Endodermal cell (in vitro differentiated cells): Measurements from ENCODE around the gene FASN. TPM values are rescaled to one million over a fixed set of nuclear protein-coding genes. Genes with fewer than 3 reads are reported as not detected.

Experiments
- DNase-seq: peaks from one replicate; pipeline ENCODE4 v3.0.0-alpha.2; 2017
- H3K27ac ChIP-seq: 2 replicates; pipeline ENCODE4 v1.5.1; 2013; ENCODE audit warnings: mild to moderate bottlenecking, low read depth, low read length, moderate library complexity
- H3K27me3 ChIP-seq: 2 replicates; pipeline ENCODE4 v1.6.1; 2013; ENCODE audit warnings: mild to moderate bottlenecking, low read length, moderate library complexity; ENCODE audit not compliant: insufficient read depth, control insufficient read depth, poor library complexity, severe bottlenecking
- H3K36me3 ChIP-seq: 2 replicates; pipeline ENCODE4 v1.7.0; 2013; ENCODE audit warnings: mild to moderate bottlenecking, low read length, moderate library complexity; ENCODE audit not compliant: control insufficient read depth, insufficient read depth
- H3K4me1 ChIP-seq: one replicate; pipeline ENCODE4 v1.7.0; 2013; ENCODE audit warnings: low read length; ENCODE audit not compliant: control insufficient read depth, insufficient read depth
- H3K4me3 ChIP-seq: 2 replicates; pipeline ENCODE4 v1.5.1; 2013; ENCODE audit warnings: mild to moderate bottlenecking, low read length, moderate library complexity
- H3K9ac ChIP-seq: 2 replicates; pipeline ENCODE4 v1.6.1; 2013; ENCODE audit warnings: mild to moderate bottlenecking, low read length, moderate library complexity; ENCODE audit not compliant: poor library complexity, severe bottlenecking; ENCODE audit errors: extremely low read depth
- H3K9me3 ChIP-seq: 2 replicates; pipeline ENCODE4 v1.6.1; 2013; ENCODE audit warnings: mild to moderate bottlenecking, low read length, moderate library complexity; ENCODE audit not compliant: control insufficient read depth
- H3K27ac Mint-ChIP-seq: 2 replicates; pipeline ENCODE4 v1.8.0; 2020; ENCODE audit warnings: mixed read lengths
- H3K27me3 Mint-ChIP-seq: 2 replicates; pipeline ENCODE4 v1.8.0; 2021; ENCODE audit warnings: mild to moderate bottlenecking, mixed read lengths; ENCODE audit not compliant: insufficient read depth
- H3K36me3 Mint-ChIP-seq: 2 replicates; pipeline ENCODE4 v1.8.0; 2020; ENCODE audit warnings: low read depth, mixed read lengths
- H3K4me1 Mint-ChIP-seq: 2 replicates; pipeline ENCODE4 v1.8.0; 2020; ENCODE audit warnings: mixed read lengths
- H3K4me3 Mint-ChIP-seq: 2 replicates; pipeline ENCODE4 v1.8.0; 2020; ENCODE audit warnings: mild to moderate bottlenecking, moderate library complexity, mixed read lengths
- H3K9me3 Mint-ChIP-seq: 2 replicates; pipeline ENCODE4 v1.8.0; 2020; ENCODE audit warnings: mild to moderate bottlenecking, mixed read lengths
- WGBS, 2 experiments: methylation state at CpG; one replicate each; pipeline versions ENCODE4 v1.1.5 to v1.1.7; 2013; ENCODE audit warnings: missing lambda C conversion rate in 2 of 2, mixed read lengths in 1 of 2; ENCODE audit not compliant: insufficient coverage in 1 of 2, insufficient read length in 1 of 2; 5-methylcytosine and 5-hydroxymethylcytosine counted together
- total RNA-seq, 2 donors: library from RNA; stranded (reverse); fragmentation: NEBNext Ultra II Directional in 1 of 2; extraction: Animal tissue kit (Norgen Biotek cat#: 25700) in 1 of 2; gene quantifications; 2 replicates in 1 of 2; 3 replicates in 1 of 2; pipeline ENCODE4 v1.2.1, GENCODE V29; 2021
- TF ChIP-seq, protein P1 (sequence below): fragments of 200-600 bp; sonication (generic); conservative IDR thresholded peaks from 2 replicates; pipeline ENCODE4 v1.5.0; 2021; ENCODE audit warnings: antibody characterized with exemption, mild to moderate bottlenecking

The FASN gene
- total RNA-seq, 2 donors from 2014 or later: 371 to 498 TPM

GRCh38 chr17:82031885-82032627 lies 66.0 kb downstream of the FASN start:
- no peaks in the 10 kb centered on the region for H3K27me3 Mint-ChIP-seq
- Histone ChIP-seq H3K9ac (no peak overlapping the region), H3K4me3 (peak overlapping the region; percentile 75), H3K27ac (no peak overlapping the region), H3K27me3 (no peaks in the 10 kb centered on the region), H3K36me3 (no peaks in the 10 kb centered on the region), H3K4me1 (no peaks in the 10 kb centered on the region), H3K9me3 (no peaks in the 10 kb centered on the region)
- no peaks in the 10 kb centered on the region for H3K4me1 Mint-ChIP-seq
- peaks cover 12% of the 10 kb centered on the region for H3K36me3 Mint-ChIP-seq
- H3K4me3 Mint-ChIP-seq: peak overlapping the region; percentile 52
- WGBS, 2 experiments: 2 to 12% methylated on average over 10 to 58 of the region's 59 CpGs
- peak; percentile 93 for DNase-seq
- TF ChIP-seq, protein P1, sequence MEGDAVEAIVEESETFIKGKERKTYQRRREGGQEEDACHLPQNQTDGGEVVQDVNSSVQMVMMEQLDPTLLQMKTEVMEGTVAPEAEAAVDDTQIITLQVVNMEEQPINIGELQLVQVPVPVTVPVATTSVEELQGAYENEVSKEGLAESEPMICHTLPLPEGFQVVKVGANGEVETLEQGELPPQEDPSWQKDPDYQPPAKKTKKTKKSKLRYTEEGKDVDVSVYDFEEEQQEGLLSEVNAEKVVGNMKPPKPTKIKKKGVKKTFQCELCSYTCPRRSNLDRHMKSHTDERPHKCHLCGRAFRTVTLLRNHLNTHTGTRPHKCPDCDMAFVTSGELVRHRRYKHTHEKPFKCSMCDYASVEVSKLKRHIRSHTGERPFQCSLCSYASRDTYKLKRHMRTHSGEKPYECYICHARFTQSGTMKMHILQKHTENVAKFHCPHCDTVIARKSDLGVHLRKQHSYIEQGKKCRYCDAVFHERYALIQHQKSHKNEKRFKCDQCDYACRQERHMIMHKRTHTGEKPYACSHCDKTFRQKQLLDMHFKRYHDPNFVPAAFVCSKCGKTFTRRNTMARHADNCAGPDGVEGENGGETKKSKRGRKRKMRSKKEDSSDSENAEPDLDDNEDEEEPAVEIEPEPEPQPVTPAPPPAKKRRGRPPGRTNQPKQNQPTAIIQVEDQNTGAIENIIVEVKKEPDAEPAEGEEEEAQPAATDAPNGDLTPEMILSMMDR: no peak
- H3K27ac Mint-ChIP-seq: no peak overlapping the region
- H3K9me3 Mint-ChIP-seq: no peaks in the 10 kb centered on the region

DNA sequence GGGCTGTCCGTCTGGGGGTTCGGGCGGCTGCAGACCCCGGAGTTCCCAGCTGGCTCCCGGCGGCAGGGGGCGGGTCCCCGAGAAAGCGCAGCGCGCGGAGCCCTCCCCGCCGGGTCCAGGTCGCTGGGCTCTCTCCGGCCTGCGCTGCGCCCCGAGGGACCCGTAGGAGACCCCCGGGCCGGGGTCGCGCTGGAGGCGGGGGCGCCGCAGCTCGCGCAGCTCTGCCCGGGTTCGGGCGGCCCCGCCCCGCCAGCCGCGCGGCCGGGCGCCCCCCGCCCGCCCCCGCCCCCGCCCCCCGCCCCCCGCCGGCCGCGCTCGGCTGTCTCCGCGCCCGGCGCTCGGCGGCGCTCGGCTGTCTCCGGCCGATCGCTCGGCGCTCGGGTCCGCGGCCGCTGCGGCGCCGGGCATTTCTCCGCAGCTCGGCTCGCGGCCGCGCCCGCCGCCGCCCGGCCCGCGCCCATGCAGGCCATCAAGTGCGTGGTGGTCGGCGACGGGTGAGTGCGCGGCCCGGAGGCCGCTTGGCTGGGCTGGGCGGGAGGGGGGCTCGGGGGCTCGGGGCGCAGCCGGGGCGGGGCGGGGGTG lies 66.6 kb downstream of the FASN start, which contains the start of gene RAC3:
Gene RAC3 (plus strand): TSS at position 376 of the 582 bp plus-strand sequence. CDS start 84 bp downstream, at position 460.
- H3K27me3 Mint-ChIP-seq: no peaks in the 10 kb centered on the region

GRCh38 chr17:82030470-82031302 lies 67.3 kb downstream of the FASN start:
- no peaks in the 10 kb centered on the region for H3K4me1 Mint-ChIP-seq
- H3K27me3 Mint-ChIP-seq: no peaks in the 10 kb centered on the region
- Histone ChIP-seq H3K27ac (no peak overlapping the region), H3K4me1 (no peaks in the 10 kb centered on the region), H3K36me3 (no peaks in the 10 kb centered on the region), H3K27me3 (no peaks in the 10 kb centered on the region), H3K9ac (no peak overlapping the region), H3K4me3 (peak overlapping the region; percentile 73), H3K9me3 (no peaks in the 10 kb centered on the region)
- WGBS, 2 experiments: 2 to 3% methylated on average over 38 to 94 of the region's 94 CpGs
- H3K27ac Mint-ChIP-seq: no peak overlapping the region
- peak overlapping the region; percentile 55 for H3K4me3 Mint-ChIP-seq
- DNase-seq: peak; percentile 99
- TF ChIP-seq, protein P1: peak; percentile 86
- peaks cover 13% of the 10 kb centered on the region for H3K36me3 Mint-ChIP-seq
- H3K9me3 Mint-ChIP-seq: no peaks in the 10 kb centered on the region

More for the DNA sequence above, 66.6 kb downstream of the FASN start, which contains the start of gene RAC3:
- Mint-ChIP-seq H3K4me1 (no peaks in the 10 kb centered on the region), H3K36me3 (peaks cover 13% of the 10 kb centered on the region), H3K4me3 (peak within 1 kb of the TSS; percentile 55), H3K9me3 (no peaks in the 10 kb centered on the region), H3K27ac (no peak within 1 kb of the TSS)
- Histone ChIP-seq H3K27me3 (no peaks in the 10 kb centered on the region), H3K36me3 (no peaks in the 10 kb centered on the region), H3K4me1 (no peaks in the 10 kb centered on the region), H3K27ac (no peak within 1 kb of the TSS), H3K4me3 (peak within 1 kb of the TSS; percentile 75), H3K9ac (no peak within 1 kb of the TSS), H3K9me3 (no peaks in the 10 kb centered on the region)
- 0 to 3% methylated on average over 21 to 91 of the region's 96 CpGs for whole genome bisulfite sequencing, 2 experiments
- peak; percentile 85 for DNase-seq
- TF ChIP-seq, protein P1: no peak
